GM12878 (cell line): ENCODE data around the gene PCDH15. TPM values are rescaled to one million over a fixed set of nuclear protein-coding genes. Genes with fewer than 3 reads are reported as not detected.

Source experiments
- ATAC-seq: fragments of 200-7000 bp; cut with Tn5 transposase; 3 replicates; pipeline ENCODE4 v1.9.1; 2020; ENCODE audit warnings: mild to moderate bottlenecking, moderate library complexity
- BruUV-seq: library from RNA; stranded (reverse); fragments of 400-500 nt; replicated peaks from 2 replicates; lab custom pipeline; 2021; lab: Mats Ljungman, UMichigan
- CTCF ChIA-PET: fragments of 300-600 bp; sonication (Branson Sonifier 250); formaldehyde crosslinking; extraction: SDS; loops from one replicate; lab custom pipeline; 2021; ENCODE audit warnings: inconsistent platforms; lab: Yijun Ruan, JAX
- POLR2A ChIA-PET: fragments of 350-600 bp; formaldehyde crosslinking; extraction: SDS; loops from one replicate; lab custom pipeline; 2021; ENCODE audit warnings: inconsistent platforms; lab: Charles Lee
- RAD21 ChIA-PET: fragments of 300-600 bp; sonication (Branson Sonifier 250); formaldehyde crosslinking; loops from one replicate; lab custom pipeline; 2023; ENCODE audit warnings: antibody characterized with exemption; ENCODE audit not compliant: unreplicated experiment; lab: Charles Lee
- SMC1A ChIA-PET: fragments of 300-600 bp; sonication (Branson Sonifier 250); formaldehyde crosslinking; loops from one replicate; lab custom pipeline; 2023; ENCODE audit not compliant: unreplicated experiment, uncharacterized antibody; lab: Charles Lee
- DNase-seq: peaks from one replicate; pipeline ENCODE4 v3.0.0-alpha.2; 2011; ENCODE audit warnings: low read depth, low spot score
- FAIRE-seq: peaks from 3 replicates; lab custom pipeline; 2011; peaks lifted over from hg19 to GRCh38; lab: Jason Lieb, UNC
- H2AFZ ChIP-seq: 2 replicates; pipeline ENCODE4 v1.6.0; 2011; ENCODE audit warnings: low read depth, low read length, control low read depth; ENCODE audit not compliant: control insufficient read depth
- H3K27ac ChIP-seq: 2 replicates; pipeline ENCODE4 v1.5.1; 2011; ENCODE audit warnings: control low read depth; ENCODE audit not compliant: control insufficient read depth, insufficient read depth
- H3K27me3 ChIP-seq, 2 experiments: replicated peaks in 1 of 2; 2 replicates each; pipeline versions ENCODE4 v1.6.0 to v1.6.1; 2011; ENCODE audit warnings: low read length in 1 of 2; ENCODE audit not compliant: control insufficient read depth in 2 of 2, insufficient read depth in 2 of 2
- H3K36me3 ChIP-seq, 2 experiments: 2 replicates each; pipeline ENCODE4 v1.5.1; 2011; ENCODE audit warnings: low read length in 1 of 2; ENCODE audit not compliant: control insufficient read depth in 2 of 2, insufficient read depth in 2 of 2
- H3K4me1 ChIP-seq: 2 replicates; pipeline ENCODE4 v1.6.1; 2011; ENCODE audit warnings: mild to moderate bottlenecking, low read length, moderate library complexity, mixed read lengths; ENCODE audit not compliant: control insufficient read depth, insufficient read depth
- H3K4me2 ChIP-seq: 2 replicates; pipeline ENCODE4 v1.6.0; 2011; ENCODE audit warnings: control low read depth; ENCODE audit not compliant: control insufficient read depth, insufficient read depth
- H3K4me3 ChIP-seq: fragments of 200-600 bp; sonication (generic); 2 replicates; pipeline ENCODE4 v1.5.1; 2016
- H3K79me2 ChIP-seq: 2 replicates; pipeline ENCODE4 v1.6.0; 2011; ENCODE audit warnings: low read length; ENCODE audit not compliant: control insufficient read depth, insufficient read depth
- H3K9ac ChIP-seq: 2 replicates; pipeline ENCODE4 v1.8.0; 2011; ENCODE audit warnings: low read length, control low read depth, mixed read lengths; ENCODE audit not compliant: control insufficient read depth, insufficient read depth
- H3K9me3 ChIP-seq: replicated peaks from 3 replicates; pipeline ENCODE4 v1.5.1; 2011; ENCODE audit warnings: mild to moderate bottlenecking, low read length; ENCODE audit not compliant: control insufficient read depth, insufficient read depth
- H4K20me1 ChIP-seq: 2 replicates; pipeline ENCODE4 v1.6.0; 2011; ENCODE audit not compliant: control insufficient read depth, insufficient read depth
- CBX3 ChIP-seq: fragments of 200-600 bp; sonication (generic); IDR thresholded peaks from 2 replicates; pipeline ENCODE4 v1.6.1; 2016; ENCODE audit warnings: low read depth, borderline replicate concordance
- CHD1 ChIP-seq: IDR thresholded peaks from 2 replicates; pipeline ENCODE4 v1.6.1; 2012; ENCODE audit warnings: low read depth, low read length, improper control_type of control experiment
- GABPA ChIP-seq: IDR thresholded peaks from 2 replicates; pipeline ENCODE4 v1.6.1; 2014; ENCODE audit warnings: antibody characterized with exemption, low read depth, mild to moderate bottlenecking, inconsistent platforms
- HDAC2 ChIP-seq: fragments of 200-600 bp; sonication (generic); IDR thresholded peaks from 2 replicates; pipeline ENCODE4 v1.6.1; 2017
- IKZF2 ChIP-seq, 2 experiments: fragments of 450-650 bp; IDR thresholded peaks; 2 replicates each; pipeline ENCODE4 v1.6.1; 2017; ENCODE audit warnings: mild to moderate bottlenecking in 2 of 2, moderate library complexity in 2 of 2
- MTA2 ChIP-seq: fragments of 450-650 bp; IDR thresholded peaks from 2 replicates; pipeline ENCODE4 v1.6.1; 2016; ENCODE audit warnings: low read depth, mild to moderate bottlenecking, moderate library complexity
- MTA3 ChIP-seq: IDR thresholded peaks from 2 replicates; pipeline ENCODE4 v1.6.1; 2012; ENCODE audit warnings: low read length, inconsistent platforms, borderline replicate concordance
- NFXL1 ChIP-seq: fragments of 450-650 bp; IDR thresholded peaks from 2 replicates; pipeline ENCODE4 v1.6.1; 2017; ENCODE audit warnings: antibody characterized with exemption, mild to moderate bottlenecking, borderline replicate concordance
- POLR2AphosphoS2 ChIP-seq: IDR thresholded peaks from 2 replicates; pipeline ENCODE4 v1.6.1; 2011; ENCODE audit warnings: low read depth, mild to moderate bottlenecking, low read length, improper control_type of control experiment, moderate library complexity
- RAD51 ChIP-seq: fragments of 450-650 bp; IDR thresholded peaks from 2 replicates; pipeline ENCODE4 v1.6.1; 2016; ENCODE audit warnings: moderate library complexity, mild to moderate bottlenecking, inconsistent platforms
- RB1 ChIP-seq: fragments of 450-650 bp; formaldehyde crosslinking; IDR thresholded peaks from 2 replicates; pipeline ENCODE4 v1.6.1; 2017; ENCODE audit warnings: mild to moderate bottlenecking, borderline replicate concordance
- SIN3A ChIP-seq: IDR thresholded peaks from 2 replicates; pipeline ENCODE4 v1.6.1; 2012; ENCODE audit warnings: low read depth, low read length, improper control_type of control experiment
- TCF7 ChIP-seq: IDR thresholded peaks from 2 replicates; pipeline ENCODE4 v1.6.1; 2014; ENCODE audit warnings: antibody characterized with exemption, borderline replicate concordance
- ZNF622 ChIP-seq: fragments of 450-650 bp; IDR thresholded peaks from 2 replicates; pipeline ENCODE4 v1.6.1; 2017; ENCODE audit warnings: mild to moderate bottlenecking, inconsistent platforms
- WGBS: methylation state at CpG from one replicate; pipeline ENCODE4 v1.1.6; 2016; ENCODE audit warnings: low lambda C conversion rate; ENCODE audit not compliant: insufficient replicate concordance, insufficient coverage; ENCODE audit errors: missing lambda C conversion rate; 5-methylcytosine and 5-hydroxymethylcytosine counted together
- in situ Hi-C: fragments of 300-500 bp; cut with MboI; formaldehyde crosslinking; loops from 9 replicates; pipeline ENCODE4 v1.14.3; 2018; ENCODE audit warnings: mixed read lengths
- intact Hi-C: fragments of 100-400 bp; cut with micrococcal nuclease; formaldehyde crosslinking; loops from one replicate; pipeline ENCODE4 v1.14.2; 2022; ENCODE audit not compliant: unreplicated experiment
- polyA plus RNA-seq, 11 experiments: library from polyadenylated mRNA; depleted of rRNA in 4 of 11; unstranded in 6 of 11; stranded (reverse) in 5 of 11; fragments of >200 nt; fragmentation: Nextera tagmentation in 4 of 11; fragmentation: Illumina TruSeq in 1 of 11; extraction: Ambion mirVana in 4 of 11; extraction: Trizol in 1 of 11; gene quantifications; 1 replicate in 1 of 11; 2 replicates in 10 of 11; pipeline versions ENCODE4 v1.2.1 to v1.2.3, GENCODE V29; 2011 to 2016; ENCODE audit warnings: inconsistent platforms in 2 of 11, missing spikeins in 2 of 11, low read depth in 1 of 11
- total RNA-seq, 4 experiments: library from RNA; depleted of rRNA in 3 of 4; stranded (reverse); fragments of >200 nt in 3 of 4; fragmentation: Illumina TruSeq in 1 of 4; extraction: Trizol in 1 of 4; gene quantifications; 2 replicates each; pipeline versions ENCODE4 v1.2.1 to v1.2.3, GENCODE V29; 2013 to 2021
- TF ChIP-seq, protein P1 (sequence below): fragments of 450-650 bp; IDR thresholded peaks from 2 replicates; pipeline ENCODE4 v1.6.1; 2014; ENCODE audit warnings: mild to moderate bottlenecking

The PCDH15 gene
- total and polyA plus RNA-seq, 10 of the 15 experiments (the other 5 are each of a cell fraction or from before 2014, with no cell fraction given): 0.03 to 0.52 (median 0.07) TPM; not detected in 6

DNA sequence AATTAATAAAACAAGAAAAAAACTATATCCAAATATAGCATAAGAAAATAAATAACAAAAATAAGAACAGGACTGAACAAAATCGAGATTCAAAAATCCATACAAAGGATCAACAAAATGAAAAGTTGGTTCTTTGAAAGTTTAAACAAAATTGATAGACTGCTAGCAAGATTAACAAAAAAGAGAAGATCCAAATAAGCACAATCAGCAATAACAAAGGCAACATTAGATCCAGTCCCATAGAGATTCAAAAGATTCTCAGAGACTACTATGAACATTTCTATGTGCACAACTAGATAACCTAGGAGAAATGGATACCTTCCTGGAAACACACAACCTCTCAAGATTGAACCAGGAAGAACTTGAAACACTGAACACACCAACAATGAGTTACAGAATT, 534.6 kb downstream of the PCDH15 start:
- no peak overlapping the region for H3K9ac ChIP-seq
- SMC1A ChIA-PET: no interaction called here
- CTCF ChIA-PET: no interaction called here
- H3K4me3 ChIP-seq: no peak overlapping the region
- POLR2A ChIA-PET: no interaction called here
- no peaks in the 10 kb centered on the region for H3K36me3 ChIP-seq
- no TSS peak for BruUV-seq
- no peak overlapping the region for H3K27ac ChIP-seq
- H3K27me3 ChIP-seq: no peaks in the 10 kb centered on the region
- RAD21 ChIA-PET: no interaction called here
- no peak for TF ChIP-seq SIN3A
- TF ChIP-seq RAD51: no peak
- no peak for TF ChIP-seq NFXL1
- TF ChIP-seq GABPA: no peak
- no peak for TF ChIP-seq HDAC2
- no peak for TF ChIP-seq ZNF622
- TF ChIP-seq MTA3: no peak
- TF ChIP-seq, protein P1, sequence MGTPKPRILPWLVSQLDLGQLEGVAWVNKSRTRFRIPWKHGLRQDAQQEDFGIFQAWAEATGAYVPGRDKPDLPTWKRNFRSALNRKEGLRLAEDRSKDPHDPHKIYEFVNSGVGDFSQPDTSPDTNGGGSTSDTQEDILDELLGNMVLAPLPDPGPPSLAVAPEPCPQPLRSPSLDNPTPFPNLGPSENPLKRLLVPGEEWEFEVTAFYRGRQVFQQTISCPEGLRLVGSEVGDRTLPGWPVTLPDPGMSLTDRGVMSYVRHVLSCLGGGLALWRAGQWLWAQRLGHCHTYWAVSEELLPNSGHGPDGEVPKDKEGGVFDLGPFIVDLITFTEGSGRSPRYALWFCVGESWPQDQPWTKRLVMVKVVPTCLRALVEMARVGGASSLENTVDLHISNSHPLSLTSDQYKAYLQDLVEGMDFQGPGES: no peak
- no peak for TF ChIP-seq POLR2AphosphoS2
- no peak for TF ChIP-seq TCF7
- no peak for TF ChIP-seq CBX3
- no peak for TF ChIP-seq CHD1
- no peak for TF ChIP-seq RB1
- no peak for TF ChIP-seq MTA2
- TF ChIP-seq IKZF2 (IDR thresholded peaks at IDR 0.05): no peak
- intact Hi-C loops: no loop called here
- H3K9me3 ChIP-seq: no peaks in the 10 kb centered on the region
- DNase-seq: no peak
- H2AFZ ChIP-seq: no peak overlapping the region
- H3K79me2 ChIP-seq: no peaks in the 10 kb centered on the region
- WGBS: 0% methylated on average over 1 of the region's 1 CpG
- H4K20me1 ChIP-seq: no peaks in the 10 kb centered on the region
- H3K4me2 ChIP-seq: no peak overlapping the region
- no peaks in the 10 kb centered on the region for H3K4me1 ChIP-seq
- FAIRE-seq: no peak
- in situ Hi-C loops: no loop called here
- no peak for ATAC-seq
